KOPT-K1 (cell line): Measurements from ENCODE around the gene HSP90AB1.
A peak's percentile ranks its signal among the peaks of the same experiment; 100 is the strongest.

ENCODE experiments used
- H3K27ac ChIP-seq: fragments of 200-600 bp; sonication (generic); 2 replicates; pipeline ENCODE4 v1.5.1; 2016; ENCODE audit warnings: antibody characterized with exemption, mild to moderate bottlenecking, low read depth, low read length; ENCODE audit not compliant: poor library complexity, severe bottlenecking
- H3K36me3 ChIP-seq: fragments of 200-600 bp; sonication (generic); 2 replicates; pipeline ENCODE4 v1.5.1; 2017; ENCODE audit warnings: antibody characterized with exemption, mild to moderate bottlenecking, low read length, moderate library complexity; ENCODE audit not compliant: insufficient read depth
- H3K9me3 ChIP-seq: fragments of 200-600 bp; sonication (generic); 2 replicates; pipeline ENCODE4 v1.5.1; 2017; ENCODE audit warnings: antibody characterized with exemption, low read length, mild to moderate bottlenecking; ENCODE audit not compliant: insufficient read depth, poor library complexity, severe bottlenecking

Gene HSP90AB1

DNA sequence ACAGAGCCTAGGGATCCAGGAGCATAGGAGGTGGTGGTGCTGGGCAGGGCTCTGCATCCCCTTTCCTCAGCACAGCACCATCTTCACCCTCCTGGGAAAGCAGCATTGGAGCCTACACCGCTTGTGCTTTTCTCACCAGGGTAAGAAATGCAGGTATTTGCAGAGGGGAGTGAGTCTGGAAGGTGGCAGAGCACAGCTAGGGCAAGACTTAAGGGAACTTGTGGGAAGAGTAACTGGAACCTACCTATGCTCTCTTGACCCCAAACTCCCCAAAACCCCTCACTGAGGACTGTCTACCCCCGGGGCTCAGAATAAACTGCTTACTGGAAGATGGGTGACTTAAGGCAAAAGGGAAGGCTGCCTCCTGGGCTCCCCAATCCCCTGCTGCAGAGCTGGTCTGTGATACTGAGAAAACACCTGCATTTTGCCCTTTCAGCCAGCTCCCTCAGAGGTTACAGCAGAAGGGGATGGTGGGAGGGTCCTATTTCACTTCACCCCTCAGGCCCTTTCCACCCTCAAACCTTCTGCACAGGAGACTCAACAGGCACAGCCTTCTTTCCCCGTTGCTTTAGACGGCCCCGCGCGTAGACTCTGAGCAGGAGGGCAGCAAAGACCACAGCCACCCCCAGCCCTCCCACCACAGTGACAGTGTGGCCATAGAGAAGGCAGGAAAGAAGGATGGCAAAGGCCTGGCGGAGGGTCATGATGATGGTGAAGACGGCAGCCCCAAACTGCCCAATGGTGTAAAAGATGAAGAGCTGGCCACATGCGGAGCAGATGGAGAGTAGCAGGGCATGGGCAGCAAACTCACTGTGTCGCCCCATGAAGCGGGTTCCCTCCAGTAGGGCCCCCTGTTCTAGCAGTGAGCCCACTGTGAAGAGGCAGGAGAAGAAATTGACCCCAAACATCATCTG, 7.5 kb downstream of the HSP90AB1 start:
- H3K36me3 ChIP-seq: peaks cover 72% of the 10 kb centered on the region
- H3K27ac ChIP-seq: no peak overlapping the region
- no peaks in the 10 kb centered on the region for H3K9me3 ChIP-seq

DNA sequence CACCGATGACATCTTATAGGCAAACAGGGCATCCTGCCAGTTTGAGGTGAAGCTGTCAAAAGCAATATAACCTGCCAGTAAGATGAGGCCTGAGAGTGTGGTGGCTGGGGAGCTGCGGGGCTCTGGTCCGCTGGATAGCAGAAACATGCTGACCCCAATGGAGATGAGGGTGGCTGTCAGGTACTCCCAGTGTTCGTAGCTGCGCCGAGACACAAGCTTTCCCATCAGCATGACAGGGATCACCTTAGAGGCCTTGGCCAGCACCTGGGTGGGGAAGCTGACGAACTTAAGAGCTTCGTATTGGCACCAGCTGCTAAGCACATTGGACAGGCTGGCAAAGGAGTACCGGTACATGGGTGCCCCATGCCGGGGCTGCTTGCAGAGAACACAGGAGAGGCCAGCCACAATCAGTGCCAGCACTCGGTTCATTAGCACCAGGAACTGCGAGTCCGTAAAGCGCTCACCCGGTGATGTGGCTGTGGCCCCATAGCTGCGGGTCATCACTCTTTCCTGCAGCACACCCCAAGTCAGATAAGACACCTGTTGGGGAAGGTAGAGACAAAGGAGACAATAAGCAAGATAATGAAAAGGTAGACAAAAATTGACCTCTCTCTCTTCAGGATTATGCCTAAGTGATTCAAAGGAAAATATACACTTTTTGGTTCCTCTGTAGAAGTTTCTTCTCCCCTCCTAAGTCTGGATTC, 8.4 kb downstream of the HSP90AB1 start:
- Histone ChIP-seq H3K27ac (peak overlapping the region; percentile 75), H3K9me3 (no peaks in the 10 kb centered on the region), H3K36me3 (peaks cover 72% of the 10 kb centered on the region)

DNA sequence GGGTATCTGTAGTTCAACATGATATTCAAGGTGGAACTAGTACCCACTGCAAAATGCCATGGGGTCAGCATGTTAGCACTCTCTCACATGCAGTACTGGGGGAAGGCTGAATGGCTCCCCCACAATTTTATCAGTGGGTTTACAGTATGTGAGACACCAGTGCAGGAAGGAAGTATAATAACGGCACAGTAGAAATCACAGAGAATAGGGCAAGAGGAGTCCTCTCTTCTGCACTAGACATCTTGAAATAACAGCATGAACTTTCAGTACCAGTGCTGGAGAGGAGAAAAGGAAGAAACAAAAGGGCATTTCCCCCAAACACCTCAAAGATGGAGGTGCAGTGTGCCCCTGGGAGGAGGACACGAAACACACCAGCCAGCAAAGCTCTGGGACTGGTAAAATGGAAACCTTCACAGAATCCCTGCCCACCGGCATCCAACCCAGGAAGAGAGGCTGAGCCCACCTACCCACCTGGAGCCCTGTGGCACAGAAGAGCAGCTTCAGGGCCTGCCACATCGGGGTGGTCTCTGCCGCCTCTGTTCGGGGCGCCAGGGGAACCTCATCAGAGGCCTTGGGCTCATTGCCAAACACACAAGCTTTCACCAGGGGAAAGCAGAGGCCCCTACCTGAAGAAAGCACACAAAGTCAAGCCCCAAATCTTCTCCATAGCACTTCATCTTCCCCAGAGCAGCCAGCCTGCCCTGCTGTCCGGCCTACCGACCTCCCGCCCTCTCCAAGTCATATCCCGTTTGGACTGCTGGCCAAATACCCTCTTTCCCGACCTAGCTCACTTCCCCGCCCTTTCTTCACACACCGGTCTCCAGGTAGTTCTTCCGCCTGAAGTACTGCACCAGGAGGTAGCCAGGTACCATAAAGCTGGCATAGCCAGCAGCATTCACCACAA, 9.2 kb downstream of the HSP90AB1 start:
- H3K9me3 ChIP-seq: no peaks in the 10 kb centered on the region
- peak overlapping the region; percentile 75 for H3K27ac ChIP-seq
- peaks cover 71% of the 10 kb centered on the region for H3K36me3 ChIP-seq

DNA sequence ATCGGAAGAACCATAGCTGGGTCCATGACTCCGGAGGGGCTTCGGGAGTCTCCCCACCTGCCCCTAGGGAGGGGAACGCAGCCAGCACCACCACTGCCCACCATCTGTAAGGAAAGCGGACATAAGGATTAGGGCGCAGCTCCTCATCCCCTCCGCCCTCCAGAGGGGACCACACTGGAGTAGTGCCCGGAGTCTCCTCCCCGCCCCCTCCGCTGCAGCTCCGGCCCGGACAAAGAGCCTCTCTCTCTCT, 9.8 kb downstream of the HSP90AB1 start:
- H3K9me3 ChIP-seq: no peaks in the 10 kb centered on the region
- H3K36me3 ChIP-seq: peaks cover 70% of the 10 kb centered on the region
- H3K27ac ChIP-seq: peak overlapping the region; percentile 75

DNA sequence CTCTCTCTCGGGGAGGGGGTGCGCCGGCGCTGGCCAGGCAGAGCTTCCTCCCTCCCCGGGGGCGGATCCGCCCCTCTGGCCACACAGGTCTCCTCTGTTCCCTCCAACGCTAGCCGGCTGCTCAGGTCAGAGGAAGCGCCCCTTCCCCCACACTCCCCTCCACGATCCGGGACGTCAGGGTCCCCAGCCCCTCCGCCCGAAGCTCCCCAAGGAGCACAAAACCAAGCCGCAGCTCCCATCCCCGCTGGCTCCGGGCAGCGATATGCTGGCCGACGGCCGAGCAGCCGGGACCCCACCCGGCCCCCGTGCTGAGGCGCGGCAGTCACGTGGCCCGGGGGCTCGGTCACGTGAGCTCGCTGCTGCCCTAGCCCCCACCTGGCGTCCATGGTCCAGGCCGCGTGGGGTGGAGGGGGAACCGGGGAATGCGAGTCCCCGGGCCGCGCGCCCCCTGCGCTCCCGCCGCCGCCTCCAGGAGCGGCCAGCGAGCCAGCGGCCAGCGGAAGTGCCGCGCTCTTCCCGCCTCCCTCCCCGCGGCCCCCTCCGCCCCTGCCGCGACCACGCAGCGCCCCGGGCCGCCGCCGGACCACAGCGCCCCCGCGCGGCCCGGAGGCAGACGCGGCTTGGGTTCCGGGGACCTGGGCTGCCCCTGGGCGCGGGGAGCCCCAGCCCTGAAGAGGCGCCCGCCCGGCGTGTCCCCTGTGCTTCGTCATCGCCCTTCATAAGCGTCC, 10.3 kb downstream of the HSP90AB1 start, which contains the start of gene SLC35B2:
Gene SLC35B2, minus strand, starts transcription at position 504 of the 728 bp plus-strand sequence. Its CDS starts 118 bp downstream, at position 386.
- Histone ChIP-seq H3K27ac (peak within 1 kb of the TSS; percentile 75), H3K36me3 (peaks cover 69% of the 10 kb centered on the region), H3K9me3 (no peaks in the 10 kb centered on the region)

DNA sequence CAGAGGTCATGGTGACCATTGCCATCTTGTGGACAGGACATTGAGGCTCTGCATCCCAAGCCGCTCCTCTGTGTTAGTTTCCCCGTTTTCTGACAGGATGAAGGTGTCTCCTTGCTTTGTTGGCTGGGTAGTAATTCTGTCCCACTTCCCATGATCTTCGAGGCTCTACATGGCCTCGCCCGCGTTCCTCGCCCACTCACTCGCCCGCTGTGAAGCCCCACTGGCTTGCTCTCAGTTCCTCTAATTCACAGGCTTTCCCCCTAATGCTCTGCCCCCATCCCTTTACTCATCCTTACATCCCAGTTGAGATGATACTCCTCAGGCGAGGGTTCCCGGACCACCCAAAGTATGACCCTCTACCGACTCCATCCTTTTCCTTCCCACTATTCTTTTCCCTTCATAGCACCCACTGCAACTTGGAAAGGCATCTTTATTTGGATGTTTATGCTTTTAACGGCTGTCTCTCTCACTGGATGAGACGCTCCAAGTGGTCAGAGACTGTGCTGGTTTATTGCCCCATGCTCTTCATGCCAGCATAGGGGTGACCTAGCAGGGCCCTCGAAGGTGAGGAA, 10.9 kb downstream of the HSP90AB1 start:
- H3K9me3 ChIP-seq: no peaks in the 10 kb centered on the region
- H3K27ac ChIP-seq: peak overlapping the region; percentile 75
- peaks cover 67% of the 10 kb centered on the region for H3K36me3 ChIP-seq

DNA sequence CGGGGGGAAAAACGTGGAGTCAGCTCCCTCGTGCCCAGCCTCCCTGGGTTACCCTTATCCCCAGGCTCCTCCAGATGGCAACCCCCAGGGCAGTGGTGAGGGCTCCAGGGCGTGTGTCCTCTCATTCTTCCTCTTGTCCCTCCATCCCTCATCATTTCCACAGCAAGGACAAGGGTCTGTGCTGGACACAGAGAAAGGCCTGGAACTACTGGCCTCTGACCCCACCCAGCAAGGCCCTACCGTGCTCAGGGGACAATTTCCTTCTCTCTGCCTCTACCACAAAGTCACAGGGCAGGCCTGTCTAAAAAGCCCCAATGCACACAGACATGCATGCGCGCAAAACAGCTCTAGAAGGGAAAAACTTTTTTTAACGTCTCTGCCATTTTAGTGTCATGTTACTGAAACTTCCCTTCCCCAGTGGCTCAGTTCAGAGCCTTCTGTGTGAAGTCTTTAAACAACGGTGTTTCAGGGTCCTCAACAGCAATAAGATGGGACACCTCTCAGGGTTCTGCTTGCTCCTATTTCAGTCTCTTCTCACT, 11.5 kb downstream of the HSP90AB1 start:
- peaks cover 64% of the 10 kb centered on the region for H3K36me3 ChIP-seq
- H3K27ac ChIP-seq: no peak overlapping the region
- no peaks in the 10 kb centered on the region for H3K9me3 ChIP-seq

DNA sequence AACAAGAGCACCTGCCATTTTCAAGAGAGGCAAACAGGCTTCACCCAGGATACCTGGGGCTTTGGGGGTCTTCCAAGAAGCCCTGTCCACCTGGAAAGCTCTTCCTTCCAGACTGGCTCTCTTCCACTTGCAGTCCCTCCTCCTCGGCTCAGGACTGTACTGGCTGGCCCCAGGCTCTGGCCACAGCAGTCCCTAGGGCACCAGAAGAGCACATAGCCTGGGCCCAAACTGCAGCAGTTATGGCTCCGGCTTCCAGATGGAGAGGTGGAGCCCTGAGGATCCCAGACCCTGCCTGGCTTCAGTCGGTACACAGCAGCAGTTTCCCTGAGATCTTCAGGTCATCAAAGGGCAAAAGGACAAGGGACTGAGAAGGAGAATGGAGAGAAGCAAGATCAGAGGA, 12.0 kb downstream of the HSP90AB1 start:
- no peak overlapping the region for H3K27ac ChIP-seq

DNA sequence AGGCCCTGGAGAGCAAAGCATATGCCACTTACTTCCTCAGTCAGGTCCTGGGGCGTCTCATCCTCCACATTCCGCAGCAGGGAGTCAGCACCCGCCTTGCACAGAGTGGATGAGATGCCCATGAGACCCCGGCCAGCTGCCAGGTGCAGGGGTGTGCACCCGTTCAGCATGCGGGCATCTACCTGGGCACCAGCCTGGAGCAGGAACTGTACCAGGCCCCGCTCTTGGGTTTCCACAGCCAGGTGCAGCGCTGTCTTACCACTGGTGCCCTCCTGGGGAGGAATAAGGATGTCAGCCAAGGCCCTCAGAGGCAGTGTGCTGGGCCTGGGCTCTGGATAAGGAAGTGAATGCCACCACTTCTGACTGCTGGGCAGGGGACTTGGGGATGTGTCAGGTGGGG, 13.1 kb downstream of the HSP90AB1 start:
- H3K27ac ChIP-seq: no peak overlapping the region
- peaks cover 48% of the 10 kb centered on the region for H3K36me3 ChIP-seq
- H3K9me3 ChIP-seq: no peaks in the 10 kb centered on the region

More for the DNA sequence above, 12.0 kb downstream of the HSP90AB1 start:
- Histone ChIP-seq H3K9me3 (no peaks in the 10 kb centered on the region), H3K36me3 (peaks cover 59% of the 10 kb centered on the region)

DNA sequence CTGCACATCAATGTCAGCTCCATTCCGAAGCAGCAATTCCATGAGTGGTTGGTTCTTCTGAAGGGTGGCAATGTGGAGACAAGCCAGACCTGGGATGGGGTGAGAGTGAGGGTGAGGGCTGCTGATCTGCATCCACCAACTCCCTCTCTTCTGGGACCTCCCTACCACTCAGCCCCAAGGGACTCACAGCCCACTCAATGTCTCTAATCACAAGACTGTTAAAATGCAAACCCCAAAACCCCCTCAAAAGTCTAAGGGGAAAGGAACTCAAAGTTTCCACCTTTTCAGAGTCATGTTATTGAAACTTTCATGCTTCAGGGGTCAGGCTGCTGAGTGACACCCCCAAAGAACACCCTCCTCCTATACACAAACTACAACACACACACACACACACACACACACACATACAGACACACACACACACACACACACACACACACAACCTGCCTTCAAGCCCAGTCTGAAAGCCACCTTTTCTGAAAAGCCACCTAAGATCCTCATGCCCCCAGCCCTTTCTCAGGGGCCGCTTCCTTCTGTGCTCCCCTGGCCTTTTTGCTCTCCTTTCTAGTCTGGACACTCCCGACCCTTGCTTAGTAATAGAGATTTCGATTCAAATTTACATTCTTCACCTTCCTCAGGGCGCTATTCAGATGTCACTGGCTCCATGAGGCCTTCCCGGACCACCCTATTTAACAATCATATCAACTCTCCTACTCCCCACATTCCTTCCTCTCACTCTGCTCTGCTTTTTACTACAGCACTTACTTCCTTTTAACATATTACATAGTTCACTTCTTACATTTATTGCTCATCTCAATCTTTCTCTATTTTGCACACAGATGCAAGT, 13.8 kb downstream of the HSP90AB1 start:
- no peak overlapping the region for H3K27ac ChIP-seq
- H3K36me3 ChIP-seq: peaks cover 41% of the 10 kb centered on the region
- H3K9me3 ChIP-seq: no peaks in the 10 kb centered on the region

DNA sequence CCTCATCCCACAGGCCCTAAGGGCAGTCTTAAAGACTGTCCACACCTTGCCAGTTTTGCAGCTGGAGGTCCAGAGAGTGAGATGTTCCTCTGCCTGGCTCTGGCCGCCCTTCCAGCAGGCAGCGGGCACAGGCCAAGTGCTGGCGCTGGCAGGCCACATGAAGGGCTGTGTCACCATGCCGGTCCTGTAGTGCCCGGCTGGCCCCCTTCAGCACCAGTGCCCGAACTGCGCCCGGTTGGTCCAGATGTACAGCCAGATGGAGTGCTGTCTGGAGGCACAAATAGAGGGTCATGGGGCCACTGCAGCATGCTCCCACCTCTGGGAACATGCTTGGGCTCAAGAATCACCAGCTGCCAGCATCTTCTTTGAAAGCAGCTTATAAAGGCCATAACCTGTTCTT, 14.7 kb downstream of the HSP90AB1 start:
- H3K9me3 ChIP-seq: no peaks in the 10 kb centered on the region
- no peak overlapping the region for H3K27ac ChIP-seq
- peaks cover 39% of the 10 kb centered on the region for H3K36me3 ChIP-seq

DNA sequence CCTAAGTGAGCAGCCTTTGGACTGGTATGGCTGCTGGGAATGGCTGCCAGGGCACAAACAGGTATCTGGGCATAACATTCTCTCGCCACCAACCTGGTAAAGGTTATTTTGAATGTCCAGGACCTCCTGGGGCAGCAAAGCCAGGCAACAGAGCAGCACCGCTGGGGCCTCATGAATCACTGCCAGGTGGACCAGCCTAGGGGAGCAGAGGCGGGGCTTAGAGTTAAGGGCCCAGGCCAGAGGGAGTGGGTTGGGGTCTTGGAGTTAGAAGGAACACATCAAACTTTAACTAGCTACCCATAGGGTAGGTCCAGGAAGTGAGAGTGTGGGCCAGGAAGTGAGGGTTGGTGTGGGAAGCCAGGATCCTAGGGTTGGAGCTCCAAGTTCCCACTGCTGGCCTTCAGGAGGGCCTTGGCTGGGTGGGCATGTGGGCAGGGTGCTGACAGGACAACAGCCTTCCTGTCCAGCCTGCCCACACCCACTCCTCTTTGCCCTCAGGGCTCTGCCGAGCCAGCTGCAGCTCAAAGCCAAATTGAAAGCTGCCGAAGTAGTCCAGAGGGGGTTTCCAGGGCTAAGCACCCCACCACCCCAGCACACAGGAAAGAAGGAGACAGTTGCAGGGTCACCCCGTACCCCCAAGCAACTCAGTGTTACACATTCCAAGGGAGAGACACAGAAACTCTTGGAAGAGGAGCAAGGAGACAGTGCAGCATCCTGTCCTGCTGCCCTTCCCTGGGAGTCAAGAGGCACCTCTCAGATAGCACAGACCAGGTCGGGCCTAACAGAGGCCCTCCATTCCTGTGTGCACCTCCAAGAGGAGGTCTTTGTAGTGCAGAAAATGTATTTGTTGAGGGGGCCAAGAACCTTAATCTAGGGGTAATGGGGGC, 15.8 kb downstream of the HSP90AB1 start:
- Histone ChIP-seq H3K36me3 (peaks cover 39% of the 10 kb centered on the region), H3K27ac (peak overlapping the region; percentile 15), H3K9me3 (no peaks in the 10 kb centered on the region)
